Astrocyte of the cerebellum (primary cell): ENCODE data around the gene IL1B.
"Not testable (repeated sequence)": the region's sequence is repeated elsewhere in the genome, so short reads cannot be mapped to it uniquely, and the experiment has no call there.

Experiments used
- DNase-seq: peaks from one replicate; pipeline ENCODE4 v3.0.0-alpha.2; 2011; ENCODE audit warnings: low read depth
- H3K4me3 ChIP-seq: 2 replicates; pipeline ENCODE4 v1.5.1; 2011; ENCODE audit warnings: mild to moderate bottlenecking, low read depth, low read length, moderate library complexity
- in situ Hi-C: cut with HindIII; loops from 2 replicates; pipeline ENCODE4 v1.10.0; 2017; ENCODE audit warnings: low sequenced_read_pairs
- TF ChIP-seq, protein P1 (sequence below): IDR thresholded peaks from 2 replicates; pipeline ENCODE4 v1.5.1; 2012; ENCODE audit warnings: low read length, low read depth, moderate library complexity, mild to moderate bottlenecking; ENCODE audit errors: missing control alignments

Gene IL1B

DNA sequence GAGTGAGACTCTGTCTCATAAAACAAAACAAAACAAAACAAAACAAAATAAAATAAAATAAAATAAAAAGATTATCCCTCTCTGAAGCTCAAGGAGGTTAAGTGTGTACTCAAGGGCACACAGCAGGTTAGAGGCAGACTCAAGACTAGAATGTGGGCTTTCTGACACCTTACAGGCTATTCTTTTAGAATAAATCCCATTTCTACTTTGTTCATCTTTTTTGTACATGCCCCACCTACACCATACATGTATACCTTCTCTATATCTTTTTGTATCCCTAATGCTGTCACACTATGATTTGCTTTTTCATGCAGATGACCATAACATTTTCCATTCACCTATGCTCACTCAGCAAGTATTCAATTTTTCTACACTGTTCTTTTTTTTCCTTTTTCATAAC is 2.6 kb downstream of the IL1B start:
- TF ChIP-seq, protein P1, sequence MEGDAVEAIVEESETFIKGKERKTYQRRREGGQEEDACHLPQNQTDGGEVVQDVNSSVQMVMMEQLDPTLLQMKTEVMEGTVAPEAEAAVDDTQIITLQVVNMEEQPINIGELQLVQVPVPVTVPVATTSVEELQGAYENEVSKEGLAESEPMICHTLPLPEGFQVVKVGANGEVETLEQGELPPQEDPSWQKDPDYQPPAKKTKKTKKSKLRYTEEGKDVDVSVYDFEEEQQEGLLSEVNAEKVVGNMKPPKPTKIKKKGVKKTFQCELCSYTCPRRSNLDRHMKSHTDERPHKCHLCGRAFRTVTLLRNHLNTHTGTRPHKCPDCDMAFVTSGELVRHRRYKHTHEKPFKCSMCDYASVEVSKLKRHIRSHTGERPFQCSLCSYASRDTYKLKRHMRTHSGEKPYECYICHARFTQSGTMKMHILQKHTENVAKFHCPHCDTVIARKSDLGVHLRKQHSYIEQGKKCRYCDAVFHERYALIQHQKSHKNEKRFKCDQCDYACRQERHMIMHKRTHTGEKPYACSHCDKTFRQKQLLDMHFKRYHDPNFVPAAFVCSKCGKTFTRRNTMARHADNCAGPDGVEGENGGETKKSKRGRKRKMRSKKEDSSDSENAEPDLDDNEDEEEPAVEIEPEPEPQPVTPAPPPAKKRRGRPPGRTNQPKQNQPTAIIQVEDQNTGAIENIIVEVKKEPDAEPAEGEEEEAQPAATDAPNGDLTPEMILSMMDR = no peak
- H3K4me3 ChIP-seq = no peak overlapping the region
- in situ Hi-C loops = no loop called here
- no peak for DNase-seq

DNA sequence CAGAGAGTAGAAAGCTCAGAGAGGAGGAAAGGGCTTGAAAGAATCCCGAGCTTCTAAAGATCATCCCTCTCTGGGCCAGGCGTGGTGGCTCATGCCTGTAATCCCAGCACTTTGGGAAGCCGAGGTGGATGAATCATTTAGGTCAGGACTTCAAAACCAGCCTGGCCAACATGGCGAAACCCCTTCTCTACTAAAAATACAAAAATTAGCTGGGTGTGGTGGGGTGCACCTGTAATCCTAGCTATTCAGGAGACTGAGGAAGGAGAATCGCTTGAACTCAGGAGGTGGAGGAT is 3.0 kb downstream of the IL1B start:
- in situ Hi-C loops, H3K4me3 ChIP-seq, DNase-seq: not testable (repeated sequence)

DNA sequence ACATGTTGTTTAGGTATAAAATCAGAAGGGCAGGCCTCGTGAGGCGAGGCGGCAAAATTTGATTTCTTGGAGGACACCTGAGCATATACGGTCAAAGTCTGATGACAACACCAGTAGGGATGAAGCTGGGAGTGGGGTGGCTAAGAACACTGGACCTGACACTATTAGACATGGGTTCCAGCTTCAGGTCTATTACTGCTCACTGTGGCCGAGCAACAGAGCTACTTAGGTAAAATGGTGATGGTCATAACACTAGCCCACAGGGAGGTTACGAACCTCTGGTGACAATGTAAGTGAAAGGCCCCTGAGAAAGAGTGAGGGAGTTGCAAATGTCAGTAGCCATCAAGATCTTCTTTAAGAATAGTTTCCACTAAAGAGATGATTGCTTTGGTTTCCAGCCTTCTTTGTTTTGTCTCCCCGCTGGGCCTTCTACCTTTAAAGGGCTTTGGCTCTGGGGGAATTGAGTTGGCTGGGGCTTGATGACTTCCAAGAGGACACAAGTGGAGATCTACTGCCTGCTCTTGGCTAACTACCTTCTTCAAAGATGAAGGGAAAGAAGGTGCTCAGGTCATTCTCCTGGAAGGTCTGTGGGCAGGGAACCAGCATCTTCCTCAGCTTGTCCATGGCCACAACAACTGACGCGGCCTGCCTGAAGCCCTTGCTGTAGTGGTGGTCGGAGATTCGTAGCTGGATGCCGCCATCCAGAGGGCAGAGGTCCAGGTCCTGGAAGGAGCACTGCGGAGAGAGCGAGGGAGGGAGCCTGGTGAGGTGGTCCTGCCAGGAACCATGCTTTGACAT is 3.5 kb downstream of the IL1B start:
- H3K4me3 ChIP-seq = no peak overlapping the region
- in situ Hi-C loops = no loop called here
- TF ChIP-seq, protein P1 = no peak
- DNase-seq = no peak

DNA sequence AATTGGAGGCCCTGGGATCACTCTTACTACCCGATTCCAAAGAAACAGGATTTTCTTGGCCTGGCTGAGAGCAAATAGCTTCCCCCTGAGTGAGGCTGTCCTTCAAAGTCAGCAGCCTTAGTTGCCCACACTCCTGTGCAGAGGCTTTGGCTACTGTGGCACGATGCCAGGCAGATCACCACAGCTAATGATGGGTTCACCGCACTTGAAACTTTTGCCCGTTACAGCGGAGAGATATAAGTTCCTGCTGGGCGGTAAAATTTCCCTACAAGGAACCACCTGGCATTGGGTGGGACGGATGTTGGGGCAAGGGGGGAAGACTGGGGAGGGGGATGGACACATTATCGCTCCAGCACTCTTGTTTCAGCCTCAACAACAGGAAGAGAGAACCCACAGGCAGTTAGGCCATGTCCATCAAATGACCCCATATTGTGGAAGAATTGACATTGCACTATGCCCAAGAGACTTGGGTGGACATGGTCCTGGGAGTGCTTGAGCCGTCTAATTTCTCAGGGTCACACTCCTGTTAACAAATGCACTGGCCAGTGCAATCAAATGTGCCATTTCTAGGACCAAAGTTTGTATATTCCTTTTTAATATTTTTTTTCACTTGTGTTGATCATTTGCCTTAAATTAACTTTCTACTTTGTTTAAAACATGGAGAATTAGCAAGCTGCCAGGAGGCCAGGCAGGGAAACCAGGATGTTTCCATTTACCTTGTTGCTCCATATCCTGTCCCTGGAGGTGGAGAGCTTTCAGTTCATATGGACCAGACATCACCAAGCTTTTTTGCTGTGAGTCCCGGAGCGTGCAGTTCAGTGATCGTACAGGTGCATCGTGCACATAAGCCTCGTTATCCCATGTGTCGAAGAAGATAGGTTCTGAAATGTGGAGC is 4.4 kb downstream of the IL1B start:
- in situ Hi-C loops = no loop called here
- TF ChIP-seq, protein P1 = no peak
- H3K4me3 ChIP-seq = no peak overlapping the region
- DNase-seq = no peak

DNA sequence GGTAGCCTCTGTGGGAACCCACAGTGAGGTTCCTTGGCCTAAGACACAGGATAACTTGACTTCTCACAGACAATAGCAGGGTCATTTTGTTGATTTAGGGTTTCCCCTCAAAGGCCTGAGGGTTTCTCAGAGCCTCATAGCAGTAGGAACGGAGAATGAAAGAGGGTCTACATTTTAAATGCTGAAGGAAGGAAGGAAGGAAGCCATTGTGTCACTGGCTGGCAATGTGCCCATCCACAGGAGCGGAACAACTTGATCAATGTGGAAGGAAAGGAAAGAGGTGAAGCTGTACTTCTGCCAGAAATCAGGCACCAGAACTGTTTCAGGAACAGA is 5.1 kb downstream of the IL1B start:
- no peak overlapping the region for H3K4me3 ChIP-seq
- DNase-seq = no peak
- TF ChIP-seq, protein P1 = no peak
- in situ Hi-C loops = no loop called here

DNA sequence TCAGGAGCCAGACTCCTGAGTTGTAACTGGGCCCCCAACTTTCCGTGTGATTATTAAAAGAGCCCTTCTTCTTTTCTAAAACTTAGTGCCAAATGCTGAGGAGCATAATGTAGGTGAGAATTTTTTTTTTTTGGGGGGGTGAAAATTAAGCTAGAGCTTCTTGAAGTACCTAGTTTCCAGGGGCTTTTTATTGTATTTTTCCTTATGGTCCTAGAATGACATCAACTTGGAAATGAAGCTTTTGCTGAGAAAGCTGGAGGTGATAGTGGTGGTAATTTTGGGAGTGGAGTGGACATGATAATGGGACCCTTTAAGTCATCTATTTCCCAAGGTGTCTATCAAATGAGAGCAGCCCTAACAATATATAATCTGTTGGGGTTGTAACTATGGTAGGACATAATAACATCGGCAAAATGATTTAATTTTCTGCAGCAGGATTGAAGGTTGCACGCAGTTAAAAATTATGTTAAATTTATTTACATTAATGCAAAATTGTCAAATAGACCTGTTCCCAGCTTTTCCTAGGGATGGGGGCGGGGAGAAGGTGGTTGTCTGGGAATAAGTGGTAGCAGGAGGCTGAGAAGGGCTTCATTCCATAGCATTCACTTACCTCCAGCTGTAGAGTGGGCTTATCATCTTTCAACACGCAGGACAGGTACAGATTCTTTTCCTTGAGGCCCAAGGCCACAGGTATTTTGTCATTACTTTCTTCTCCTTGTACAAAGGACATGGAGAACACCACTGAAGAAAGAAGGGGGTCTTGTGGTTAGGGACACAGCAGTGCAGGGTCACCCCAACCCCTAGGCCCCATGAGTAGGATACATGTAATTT is 5.7 kb downstream of the IL1B start:
- no peak for DNase-seq
- in situ Hi-C loops = no loop called here
- TF ChIP-seq, protein P1 = no peak
- no peak overlapping the region for H3K4me3 ChIP-seq
